ENCODE data around the gene A2M. TPM values are rescaled to one million over a fixed set of nuclear protein-coding genes. Genes with fewer than 3 reads are reported as not detected.
A peak's percentile ranks its signal among the peaks of the same experiment; 100 is the strongest.

The A2M gene
- total and polyA plus RNA-seq, 2 of the 8 experiments (the other 6 are each of a cell fraction or from before 2014, with no cell fraction given): 0.15 TPM; not detected in 1

DNA sequence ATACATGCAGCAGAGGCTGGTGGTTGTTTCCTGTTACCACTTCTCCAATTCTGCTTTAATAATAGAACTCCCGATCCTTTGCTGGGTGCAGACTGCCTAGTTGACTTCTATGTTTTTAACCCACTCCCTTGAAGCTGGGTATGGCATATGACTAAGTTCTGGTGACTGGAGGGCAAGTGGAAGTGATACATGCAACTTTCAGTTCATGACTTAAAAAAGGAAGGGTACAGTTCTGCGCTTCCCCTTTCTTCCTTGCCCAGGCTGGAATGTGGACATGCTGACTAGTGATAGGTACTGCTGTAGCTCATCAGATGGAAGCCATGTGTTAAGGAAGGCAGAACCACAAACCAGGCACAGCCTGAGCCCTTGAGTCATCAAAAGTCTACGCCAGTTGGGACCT is 2.4 kb upstream of the A2M start:
- Histone ChIP-seq H2BK12ac (ENCODE audit: low read depth, low read length) (no peak overlapping the region), H3K4me1 (replicated peaks in 1 of 4; ENCODE audit: control insufficient read depth in 3 of 4, insufficient read depth in 4 of 4, low read length in 3 of 4) (no peaks in the 10 kb centered on the region; a peak in 1 of 7 replicates), H3K27ac (ENCODE audit: low read depth, low read length) (no peak overlapping the region), H3K4me2 (ENCODE audit: insufficient read depth in 1 of 2, low read depth in 2 of 2, low read length in 2 of 2) (no peak overlapping the region), H2BK5ac (ENCODE audit: low read depth, low read length) (no peak overlapping the region), H3K18ac (ENCODE audit: extremely low read depth, low read length) (no peak overlapping the region), H2BK20ac (ENCODE audit: low read length) (no peak overlapping the region), H4K20me1 (replicated peaks in 1 of 2; ENCODE audit: control insufficient read depth in 1 of 2, insufficient read depth in 2 of 2, low read length in 2 of 2) (no peaks in the 10 kb centered on the region), H4K91ac (replicated peaks; ENCODE audit: insufficient read length, low read length) (no peak overlapping the region), H3K79me2 (ENCODE audit: control insufficient read depth in 1 of 2, insufficient read depth in 2 of 2, low read length in 2 of 2) (no peaks in the 10 kb centered on the region), H3K56ac (replicated peaks; ENCODE audit: insufficient read length, low read depth, low read length) (no peak overlapping the region), H3K9me3 (ENCODE audit: insufficient read depth in 2 of 2, low read depth in 1 of 2, low read length in 1 of 2) (no peaks in the 10 kb centered on the region), H2BK120ac (replicated peaks; ENCODE audit: low read depth, low read length) (no peak overlapping the region), H4K5ac (ENCODE audit: insufficient read length, low read depth, low read length) (no peak overlapping the region), H4K8ac (ENCODE audit: extremely low read depth, insufficient read depth, low read length) (no peak overlapping the region), H3K79me1 (ENCODE audit: low read depth, low read length) (no peaks in the 10 kb centered on the region), H3K23ac (ENCODE audit: insufficient read length) (no peak overlapping the region), H3K4me3 (ENCODE audit: extremely low read depth in 1 of 4, insufficient read depth in 2 of 4, low read depth in 3 of 4, low read length in 4 of 4) (no peak overlapping the region), H3K4ac (replicated peaks; ENCODE audit: insufficient read length, low read depth, low read length) (no peak overlapping the region), H3K14ac (ENCODE audit: insufficient read length) (no peak overlapping the region), H3K36me3 (ENCODE audit: control insufficient read depth in 2 of 4, insufficient read depth in 4 of 4, low read length in 3 of 4) (no peaks in the 10 kb centered on the region), H2AFZ (ENCODE audit: low read length) (no peak overlapping the region), H3K9ac (replicated peaks in 1 of 4; ENCODE audit: extremely low read depth in 1 of 4, low read depth in 3 of 4, low read length in 3 of 4) (peak overlapping the region in 1 of 4 experiments; percentile 34; a peak in 1 of 7 replicates), H3K23me2 (ENCODE audit: low read depth, low read length) (no peaks in the 10 kb centered on the region; the same call in 1 of the 2 replicates), H2BK15ac (ENCODE audit: low read length) (no peak overlapping the region), H3K27me3 (replicated peaks in 1 of 4; ENCODE audit: control insufficient read depth in 3 of 4, extremely low read depth in 1 of 4, insufficient read depth in 3 of 4, low read length in 3 of 4) (no peaks in the 10 kb centered on the region), H2AK5ac (ENCODE audit: low read depth, low read length) (no peak overlapping the region)
- 81% methylated on average over 3 of the region's 3 CpGs; no CpG with 5 or more reads in 1 of the 2 experiments for WGBS, 2 experiments (ENCODE audit: extremely low coverage in 1 of 2, insufficient coverage in 1 of 2, insufficient read length in 1 of 2, insufficient replicate concordance in 2 of 2, low coverage in 1 of 2, low lambda C conversion rate in 2 of 2, missing lambda C conversion rate in 1 of 2)
- DNase-seq (ENCODE audit: low read depth in 1 of 2, low spot score in 2 of 2): no peak
- POLR2A ChIA-PET (ENCODE audit: partially characterized antibody): no interaction called here
- no peak for FAIRE-seq
- TF ChIP-seq SP4 (IDR thresholded peaks at IDR 0.05; ENCODE audit: low read length) (no peak), KDM1A (IDR thresholded peaks at IDR 0.05; ENCODE audit: borderline replicate concordance, low read length) (no peak), SIX5 (IDR thresholded peaks at IDR 0.05; ENCODE audit: low read depth, low read length) (no peak), GTF2F1 (IDR thresholded peaks at IDR 0.05; ENCODE audit: borderline replicate concordance, low read depth, low read length) (no peak), EGR1 (IDR thresholded peaks at IDR 0.05; ENCODE audit: borderline replicate concordance, low read depth, low read length) (no peak), TEAD4 (IDR thresholded peaks at IDR 0.05; ENCODE audit: low read depth, low read length) (no peak), CBX5 (IDR thresholded peaks at IDR 0.05; ENCODE audit: low read depth, low read length) (no peak)
- CTCF ChIA-PET (ENCODE audit: partially characterized antibody): interaction anchor here (1.2 to 1.9 kb wide), 2 partner anchors 27 to 29 kb away, joined by 3 to 7 read pairs; no protein-coding TSS in a partner anchor

Measured in H1 (cell line).